B cell (primary cell): ENCODE results near the gene CLDN6. TPM values are rescaled to one million over a fixed set of nuclear protein-coding genes. Genes with fewer than 3 reads are reported as not detected.

Experiments
- ATAC-seq: fragments of 200-7000 bp; cut with Tn5 transposase; one replicate; pipeline ENCODE4 v1.10.0; 2021; ENCODE audit warnings: low read depth, mild to moderate bottlenecking, moderate number of reproducible peaks, moderate library complexity
- CTCF ChIA-PET: fragments of 350-600 bp; sonication (Branson Sonifier 250); formaldehyde crosslinking; loops from one replicate; lab custom pipeline; 2021; ENCODE audit warnings: antibody characterized with exemption, inconsistent platforms; lab: Charles Lee
- POLR2A ChIA-PET: fragments of 350-600 bp; sonication (Branson Sonifier 250); formaldehyde crosslinking; loops from one replicate; lab custom pipeline; 2021; ENCODE audit warnings: antibody characterized with exemption; lab: Charles Lee
- DNase-seq: peaks from one replicate; pipeline ENCODE4 v3.0.0; 2013
- H2AFZ ChIP-seq: 2 replicates; pipeline ENCODE4 v1.6.1; 2012; ENCODE audit warnings: mild to moderate bottlenecking, low read depth, low read length; ENCODE audit not compliant: insufficient read depth, poor library complexity, severe bottlenecking
- H3K27ac ChIP-seq, 2 donors: 1 replicate in 1 of 2; 2 replicates in 1 of 2; pipeline ENCODE4 v1.5.1; 2012 to 2013; ENCODE audit warnings: low read length in 2 of 2, mild to moderate bottlenecking in 2 of 2, moderate library complexity in 1 of 2
- H3K27me3 ChIP-seq, 4 experiments: fragments of 200-600 bp in 1 of 4; sonication (generic) in 1 of 4; replicated peaks in 1 of 4; 1 replicate in 2 of 4; 2 replicates in 2 of 4; pipeline versions ENCODE4 v1.6.1 to v1.7.0; 2013 to 2016; ENCODE audit warnings: low read length in 3 of 4, mild to moderate bottlenecking in 2 of 4, mixed read lengths in 1 of 4, moderate library complexity in 1 of 4; ENCODE audit not compliant: insufficient read depth in 4 of 4, control insufficient read depth in 3 of 4; ENCODE audit errors: control extremely low read depth in 1 of 4
- H3K36me3 ChIP-seq, 2 experiments: replicated peaks in 1 of 2; 1 replicate in 1 of 2; 2 replicates in 1 of 2; pipeline versions ENCODE4 v1.6.1 to v1.7.1; 2013; ENCODE audit warnings: low read length in 1 of 2; ENCODE audit not compliant: insufficient read depth in 2 of 2, control insufficient read depth in 1 of 2; ENCODE audit errors: control extremely low read depth in 1 of 2, extremely low read depth in 1 of 2
- H3K4me1 ChIP-seq, 2 donors: fragments of 200-600 bp in 1 of 2; sonication (generic) in 1 of 2; 1 replicate in 1 of 2; 2 replicates in 1 of 2; pipeline versions ENCODE4 v1.5.1 to v1.6.1; 2013 to 2017; ENCODE audit warnings: low read length in 2 of 2; ENCODE audit not compliant: control insufficient read depth in 2 of 2, insufficient read depth in 2 of 2
- H3K4me2 ChIP-seq: replicated peaks from 2 replicates; pipeline ENCODE3; 2012; ENCODE audit warnings: mild to moderate bottlenecking, low read depth, low read length; ENCODE audit not compliant: poor library complexity, severe bottlenecking
- H3K4me3 ChIP-seq, 5 experiments: fragments of 200-600 bp in 1 of 5; sonication (generic) in 1 of 5; 1 replicate in 3 of 5; 2 replicates in 2 of 5; pipeline versions ENCODE4 v1.5.1 to v1.7.0; 2011 to 2016; ENCODE audit warnings: low read length in 4 of 5, mild to moderate bottlenecking in 4 of 5, low read depth in 2 of 5, control low read depth in 1 of 5, moderate library complexity in 1 of 5; ENCODE audit not compliant: insufficient read depth in 1 of 5; ENCODE audit errors: control extremely low read depth in 1 of 5, extremely low read depth in 1 of 5
- H3K79me2 ChIP-seq: fragments of 200-600 bp; sonication (generic); one replicate; pipeline ENCODE4 v1.6.0; 2016; ENCODE audit warnings: low read length; ENCODE audit not compliant: control insufficient read depth, insufficient read depth
- H3K9ac ChIP-seq: fragments of 200-600 bp; sonication (generic); 2 replicates; pipeline ENCODE4 v1.6.1; 2017; ENCODE audit warnings: mild to moderate bottlenecking, low read length, moderate library complexity
- H3K9me3 ChIP-seq, 3 donors: one replicate each; pipeline versions ENCODE4 v1.6.1 to v1.7.1; 2013; ENCODE audit warnings: low read length in 2 of 3; ENCODE audit not compliant: control insufficient read depth in 2 of 3, insufficient read depth in 1 of 3; ENCODE audit errors: control extremely low read depth in 1 of 3
- H4K20me1 ChIP-seq: 2 replicates; pipeline ENCODE4 v1.6.0; 2012; ENCODE audit warnings: mild to moderate bottlenecking, low read length; ENCODE audit not compliant: insufficient read depth, control insufficient read depth, poor library complexity, severe bottlenecking
- H3K27ac Mint-ChIP-seq: one replicate; pipeline ENCODE4 v1.8.0; 2021; ENCODE audit warnings: mixed read lengths
- H3K27me3 Mint-ChIP-seq: one replicate; pipeline ENCODE4 v1.8.0; 2021; ENCODE audit warnings: mixed read lengths
- H3K4me1 Mint-ChIP-seq: one replicate; pipeline ENCODE4 v1.8.0; 2021; ENCODE audit warnings: mixed read lengths
- H3K4me3 Mint-ChIP-seq: one replicate; pipeline ENCODE4 v1.8.0; 2021; ENCODE audit warnings: mixed read lengths
- H3K9me3 Mint-ChIP-seq: one replicate; pipeline ENCODE4 v1.8.0; 2022; ENCODE audit warnings: mixed read lengths; ENCODE audit not compliant: insufficient read depth
- CTCF ChIP-seq: fragments of 200-600 bp; IDR thresholded peaks from one replicate; pipeline ENCODE4 v1.8.0; 2022; ENCODE audit warnings: antibody characterized with exemption, mild to moderate bottlenecking
- EZH2 ChIP-seq: IDR thresholded peaks from 2 replicates; pipeline ENCODE4 v1.6.1; 2012; ENCODE audit warnings: borderline replicate concordance, low read depth, mild to moderate bottlenecking, moderate library complexity, low read length; ENCODE audit not compliant: insufficient read depth, poor library complexity, severe bottlenecking
- WGBS: methylation state at CpG from one replicate; pipeline ENCODE4 v1.1.5; 2013; ENCODE audit warnings: missing lambda C conversion rate; ENCODE audit not compliant: insufficient coverage; 5-methylcytosine and 5-hydroxymethylcytosine counted together
- intact Hi-C: fragments of 100-400 bp; cut with micrococcal nuclease; formaldehyde crosslinking; loops from one replicate; pipeline ENCODE4 v1.10.0; 2022
- polyA plus RNA-seq: library from polyadenylated mRNA; depleted of rRNA; stranded (reverse); fragments of >200 nt; gene quantifications from 2 replicates; pipeline ENCODE4 v1.2.3, GENCODE V29; 2012
- total RNA-seq, 2 donors: library from RNA; stranded (reverse); fragments of 120-200 nt in 1 of 2; gene quantifications; 1 replicate in 1 of 2; 2 replicates in 1 of 2; pipeline versions ENCODE4 v1.2.3 to v1.2.4, GENCODE V29; 2013 to 2022

Gene CLDN6
- total and polyA plus RNA-seq, 2 donors (not counting 1 experiment from before 2014, with no cell fraction given) = not detected

GRCh38 chr16:2991566-2992261, 26.3 kb downstream of the CLDN6 start:
- ChIA-PET CTCF (interaction anchor here (0.6 kb wide), 2 partner anchors 11 to 672 kb away, joined by 3 read pairs; no protein-coding TSS in a partner anchor), POLR2A (no interaction called here)
- intact Hi-C loops = no loop called here
- H2AFZ ChIP-seq = no peak overlapping the region
- peaks cover 0 to 4% (median 0%) of the 10 kb centered on the region in 4 experiments for H3K27me3 ChIP-seq
- 82% methylated on average over 4 of the region's 12 CpGs for WGBS
- no peaks in the 10 kb centered on the region for H3K79me2 ChIP-seq
- no peak overlapping the region for H3K4me3 Mint-ChIP-seq
- H3K36me3 ChIP-seq = no peaks in the 10 kb centered on the region
- no peaks in the 10 kb centered on the region for H4K20me1 ChIP-seq
- no peak overlapping the region for H3K9ac ChIP-seq
- ATAC-seq = no peak
- H3K4me1 ChIP-seq = no peaks in the 10 kb centered on the region
- H3K9me3 Mint-ChIP-seq = no peaks in the 10 kb centered on the region
- H3K27me3 Mint-ChIP-seq = no peaks in the 10 kb centered on the region
- H3K27ac ChIP-seq = no peak overlapping the region
- no peaks in the 10 kb centered on the region for H3K9me3 ChIP-seq
- H3K4me2 ChIP-seq = no peak overlapping the region
- H3K4me1 Mint-ChIP-seq = no peaks in the 10 kb centered on the region
- H3K27ac Mint-ChIP-seq = no peak overlapping the region
- no peak overlapping the region for H3K4me3 ChIP-seq
- no peak for DNase-seq
- TF ChIP-seq CTCF (no peak), EZH2 (no peak)

GRCh38 chr16:2990891-2991290, 27.1 kb downstream of the CLDN6 start:
- Histone ChIP-seq H2AFZ (no peak overlapping the region), H3K27me3 (peaks cover 0 to 4% (median 0%) of the 10 kb centered on the region in 4 experiments), H3K79me2 (no peaks in the 10 kb centered on the region), H3K27ac (no peak overlapping the region), H3K9me3 (no peaks in the 10 kb centered on the region), H3K9ac (no peak overlapping the region), H3K4me2 (no peak overlapping the region), H3K4me3 (no peak overlapping the region), H3K36me3 (no peaks in the 10 kb centered on the region), H3K4me1 (no peaks in the 10 kb centered on the region), H4K20me1 (no peaks in the 10 kb centered on the region)
- Mint-ChIP-seq H3K27me3 (no peaks in the 10 kb centered on the region), H3K9me3 (no peaks in the 10 kb centered on the region), H3K4me3 (no peak overlapping the region), H3K4me1 (no peaks in the 10 kb centered on the region), H3K27ac (no peak overlapping the region)
- no peak for TF ChIP-seq CTCF
- TF ChIP-seq EZH2 = no peak
- no peak for DNase-seq
- no peak for ATAC-seq
- POLR2A ChIA-PET = no interaction called here
- 87% methylated on average over 9 of the region's 10 CpGs for WGBS
- intact Hi-C loops = no loop called here
- CTCF ChIA-PET = no interaction called here
